ENCODE results near the gene RRM1. TPM values are rescaled to one million over a fixed set of nuclear protein-coding genes. Genes with fewer than 3 reads are reported as not detected.

Gene RRM1
- total RNA-seq, 1 experiment from 2014 or later = 138 TPM

- peaks cover 6% of the 10 kb centered on the region in 2 experiments; a peak in 3 of 4 replicates for H3K4me1 Mint-ChIP-seq
- no peak overlapping the region for H2BK15ac ChIP-seq (ENCODE audit: low read depth, low read length)
- no peak for DNase-seq
- no peaks in the 10 kb centered on the region for H3K36me3 Mint-ChIP-seq (ENCODE audit: insufficient read depth in 1 of 3, low read depth in 3 of 3)
- no peaks in the 10 kb centered on the region for H3K9me3 ChIP-seq (ENCODE audit: control insufficient read depth, low read depth, low read length)
- H3K23me2 ChIP-seq (ENCODE audit: insufficient read length, low read depth, low read length, poor library complexity, severe bottlenecking) = no peaks in the 10 kb centered on the region
- H3K27ac ChIP-seq (ENCODE audit: insufficient read length, low read depth, low read length) = no peak overlapping the region
- TF ChIP-seq, protein P1, sequence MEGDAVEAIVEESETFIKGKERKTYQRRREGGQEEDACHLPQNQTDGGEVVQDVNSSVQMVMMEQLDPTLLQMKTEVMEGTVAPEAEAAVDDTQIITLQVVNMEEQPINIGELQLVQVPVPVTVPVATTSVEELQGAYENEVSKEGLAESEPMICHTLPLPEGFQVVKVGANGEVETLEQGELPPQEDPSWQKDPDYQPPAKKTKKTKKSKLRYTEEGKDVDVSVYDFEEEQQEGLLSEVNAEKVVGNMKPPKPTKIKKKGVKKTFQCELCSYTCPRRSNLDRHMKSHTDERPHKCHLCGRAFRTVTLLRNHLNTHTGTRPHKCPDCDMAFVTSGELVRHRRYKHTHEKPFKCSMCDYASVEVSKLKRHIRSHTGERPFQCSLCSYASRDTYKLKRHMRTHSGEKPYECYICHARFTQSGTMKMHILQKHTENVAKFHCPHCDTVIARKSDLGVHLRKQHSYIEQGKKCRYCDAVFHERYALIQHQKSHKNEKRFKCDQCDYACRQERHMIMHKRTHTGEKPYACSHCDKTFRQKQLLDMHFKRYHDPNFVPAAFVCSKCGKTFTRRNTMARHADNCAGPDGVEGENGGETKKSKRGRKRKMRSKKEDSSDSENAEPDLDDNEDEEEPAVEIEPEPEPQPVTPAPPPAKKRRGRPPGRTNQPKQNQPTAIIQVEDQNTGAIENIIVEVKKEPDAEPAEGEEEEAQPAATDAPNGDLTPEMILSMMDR (conservative IDR thresholded peaks at IDR 0.05) = no peak
- H3K27me3 Mint-ChIP-seq (ENCODE audit: low read depth) = no peaks in the 10 kb centered on the region
- no peak overlapping the region for H2AFZ ChIP-seq (ENCODE audit: low read length)
- H3K9ac ChIP-seq (ENCODE audit: extremely low read depth, insufficient read length, low read length) = no peak overlapping the region
- no peak overlapping the region for H2BK20ac ChIP-seq (ENCODE audit: low read depth, low read length, poor library complexity, severe bottlenecking)
- H3K4me2 ChIP-seq (ENCODE audit: insufficient read depth, insufficient read length, low read length) = no peak overlapping the region
- H2BK12ac ChIP-seq (ENCODE audit: insufficient read length, low read depth, low read length) = no peak overlapping the region
- no peaks in the 10 kb centered on the region for H3K79me1 ChIP-seq (ENCODE audit: insufficient read depth, low read depth, low read length, poor library complexity, severe bottlenecking)
- H2AK5ac ChIP-seq (ENCODE audit: insufficient read length, low read length) = no peak overlapping the region
- H3K27ac Mint-ChIP-seq = no peak overlapping the region; a peak in 1 of 7 replicates
- no peak overlapping the region for H3K23ac ChIP-seq (ENCODE audit: insufficient read length, low read depth, low read length)
- no peak overlapping the region for H3T11ph ChIP-seq (ENCODE audit: low read length)
- no peak overlapping the region for H2BK120ac ChIP-seq (ENCODE audit: low read depth, low read length, poor library complexity, severe bottlenecking)
- H3K9me3 Mint-ChIP-seq = no peaks in the 10 kb centered on the region
- no peaks in the 10 kb centered on the region for H3K4me1 ChIP-seq (ENCODE audit: insufficient read depth, low read length)
- H3K27me3 ChIP-seq (ENCODE audit: insufficient read depth, low read length) = no peaks in the 10 kb centered on the region; the same call in 1 of the 2 replicates
- no peak overlapping the region for H4K91ac ChIP-seq (ENCODE audit: insufficient read length, low read depth, low read length)
- no peaks in the 10 kb centered on the region for H4K20me1 ChIP-seq (ENCODE audit: control insufficient read depth, insufficient read depth, insufficient read length)
- H3K79me2 ChIP-seq (ENCODE audit: insufficient read depth, low read length) = no peaks in the 10 kb centered on the region
- H3K4me3 Mint-ChIP-seq = no peak overlapping the region
- no peak overlapping the region for H4K5ac ChIP-seq (ENCODE audit: insufficient read length, low read depth, low read length)
- no peak overlapping the region for H3K4ac ChIP-seq (ENCODE audit: low read depth, low read length)
- H3K14ac ChIP-seq (ENCODE audit: insufficient read depth, low read length) = no peak overlapping the region
- H2BK5ac ChIP-seq (ENCODE audit: insufficient read length, low read length) = no peak overlapping the region
- WGBS (ENCODE audit: extremely low coverage, insufficient read length, low lambda C conversion rate) = no CpG with 5 or more reads among the region's 1 CpG
- no peak overlapping the region for H3K18ac ChIP-seq (ENCODE audit: insufficient read length, low read depth, low read length)
- H3K56ac ChIP-seq (ENCODE audit: insufficient read length, low read depth, low read length) = no peak overlapping the region
- no peak overlapping the region for H4K8ac ChIP-seq (replicated peaks; ENCODE audit: insufficient read length, low read depth, low read length)
These were observed 30.2 kb upstream of the RRM1 start for GRCh38 chr11:4064278-4064955.
